Transverse colon (tissue), 1 donor: Measurements from ENCODE around the gene SLC12A7.

Experiments
- EP300 ChIP-seq: sonication (generic); formaldehyde crosslinking; IDR thresholded peaks from one replicate; pipeline ENCODE4 v1.6.1; 2017; ENCODE audit warnings: antibody characterized with exemption, low read depth
- POLR2A ChIP-seq: fragments of 450-650 bp; IDR thresholded peaks from one replicate; pipeline ENCODE4 v1.6.1; 2016; ENCODE audit warnings: antibody characterized with exemption, mild to moderate bottlenecking, moderate library complexity

DNA sequence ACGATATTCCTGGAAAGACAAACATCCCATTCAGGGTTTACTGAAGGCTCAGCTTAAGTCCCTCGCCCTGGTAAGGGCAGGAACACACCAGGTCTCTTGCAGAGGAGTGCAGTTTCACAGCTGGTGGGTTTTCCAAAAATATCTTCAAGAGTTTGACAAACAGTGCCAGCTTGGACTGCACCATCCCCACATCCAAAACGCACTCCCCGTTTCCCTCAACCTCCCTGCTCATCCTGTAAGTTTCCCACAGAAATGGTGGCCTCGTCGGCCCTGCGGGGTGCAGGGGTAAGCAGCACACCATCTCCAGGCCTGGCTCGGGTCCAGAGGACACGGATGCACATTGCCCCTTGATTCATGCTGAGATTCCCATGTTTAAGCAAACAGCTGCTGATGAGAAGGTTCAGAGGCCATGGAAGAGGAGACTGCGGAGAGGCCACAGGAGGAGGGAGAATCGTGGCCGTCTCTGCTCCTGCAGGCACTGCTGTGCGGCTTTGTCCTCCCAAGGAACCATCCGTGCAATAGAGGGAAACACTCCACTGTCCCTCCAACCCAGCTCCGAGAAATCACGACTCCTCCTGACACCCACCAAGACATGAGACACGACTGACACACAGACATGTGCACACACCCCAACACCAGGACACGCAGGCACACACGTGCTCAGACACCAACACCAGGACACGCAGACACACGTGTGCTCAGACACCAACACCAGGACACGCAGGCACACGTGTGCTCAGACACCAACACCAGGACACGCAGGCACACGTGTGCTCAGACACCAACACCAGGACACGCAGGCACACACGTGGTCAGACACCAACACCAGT lies 24.0 kb upstream of the SLC12A7 start:
- TF ChIP-seq EP300 (no peak), POLR2A (no peak)
